GM23338 (cell line): ENCODE results near the gene VPS37C. TPM values are rescaled to one million over a fixed set of nuclear protein-coding genes. Genes with fewer than 3 reads are reported as not detected.
"Not testable (repeated sequence)": the region's sequence is repeated elsewhere in the genome, so short reads cannot be mapped to it uniquely, and the experiment has no call there.

Source experiments
- ATAC-seq: fragments of 200-7000 bp; cut with Tn5 transposase; 3 replicates; pipeline ENCODE4 v1.9.1; 2020
- DNase-seq: peaks from one replicate; pipeline ENCODE4 v3.0.0-alpha.2; 2015; ENCODE audit warnings: low spot score
- H2AFZ ChIP-seq: fragments of 200-600 bp; sonication (generic); 2 replicates; pipeline ENCODE4 v1.8.0; 2016; ENCODE audit warnings: antibody characterized with exemption, mild to moderate bottlenecking, moderate library complexity
- H3F3A ChIP-seq: fragments of 200-600 bp; sonication (generic); replicated peaks from 2 replicates; pipeline ENCODE4 v1.8.0; 2017; ENCODE audit warnings: antibody characterized with exemption, mixed run types, low read depth
- H3K27ac ChIP-seq: fragments of 200-600 bp; sonication (generic); 2 replicates; pipeline ENCODE4 v1.6.1; 2016; ENCODE audit warnings: low read depth
- H3K27me3 ChIP-seq: fragments of 200-600 bp; sonication (generic); 2 replicates; pipeline ENCODE4 v1.8.0; 2016; ENCODE audit warnings: mild to moderate bottlenecking, mixed run types, moderate library complexity; ENCODE audit not compliant: insufficient read depth
- H3K36me3 ChIP-seq: fragments of 200-600 bp; sonication (generic); 2 replicates; pipeline ENCODE4 v1.8.0; 2016; ENCODE audit warnings: mild to moderate bottlenecking; ENCODE audit not compliant: insufficient read depth
- H3K4me1 ChIP-seq: fragments of 200-600 bp; sonication (generic); 2 replicates; pipeline ENCODE4 v1.8.0; 2016; ENCODE audit warnings: mild to moderate bottlenecking, moderate library complexity; ENCODE audit not compliant: insufficient read depth
- H3K4me2 ChIP-seq: fragments of 200-600 bp; sonication (generic); 2 replicates; pipeline ENCODE4 v1.7.1; 2017; ENCODE audit warnings: mixed run types
- H3K4me3 ChIP-seq: fragments of 200-600 bp; sonication (generic); 2 replicates; pipeline ENCODE4 v1.6.1; 2016; ENCODE audit warnings: mixed run types
- H3K79me2 ChIP-seq: fragments of 200-600 bp; sonication (generic); replicated peaks from 2 replicates; pipeline ENCODE4 v1.8.0; 2017; ENCODE audit warnings: mild to moderate bottlenecking; ENCODE audit not compliant: insufficient read depth
- H3K9me2 ChIP-seq: fragments of 200-600 bp; sonication (generic); 2 replicates; pipeline ENCODE4 v1.8.0; 2017; ENCODE audit not compliant: insufficient read depth
- H4K20me1 ChIP-seq: fragments of 200-600 bp; sonication (generic); replicated peaks from 2 replicates; pipeline ENCODE4 v1.8.0; 2017; ENCODE audit warnings: mild to moderate bottlenecking; ENCODE audit not compliant: insufficient read depth
- H3K27ac Mint-ChIP-seq: 2 replicates; pipeline ENCODE4 v1.8.0; 2020; ENCODE audit warnings: inconsistent platforms, mild to moderate bottlenecking, moderate library complexity, mixed read lengths
- H3K27me3 Mint-ChIP-seq: 3 replicates; pipeline ENCODE4 v1.8.0; 2022; ENCODE audit warnings: low read depth, mild to moderate bottlenecking, moderate library complexity, mixed read lengths, inconsistent platforms; ENCODE audit not compliant: insufficient read depth, poor library complexity
- H3K36me3 Mint-ChIP-seq: 3 replicates; pipeline ENCODE4 v1.8.0; 2021; ENCODE audit warnings: low read depth, mild to moderate bottlenecking, inconsistent platforms, moderate library complexity, mixed read lengths
- H3K4me1 Mint-ChIP-seq: 3 replicates; pipeline ENCODE4 v1.8.0; 2020; ENCODE audit warnings: mild to moderate bottlenecking, inconsistent platforms, mixed read lengths
- H3K4me3 Mint-ChIP-seq: 3 replicates; pipeline ENCODE4 v1.8.0; 2021; ENCODE audit warnings: moderate library complexity, mild to moderate bottlenecking, inconsistent platforms, mixed read lengths
- H3K9me3 Mint-ChIP-seq: 3 replicates; pipeline ENCODE4 v1.8.0; 2020; ENCODE audit warnings: moderate library complexity, mild to moderate bottlenecking, inconsistent platforms, mixed read lengths
- EZH2phosphoT487 ChIP-seq: fragments of 200-600 bp; sonication (generic); IDR thresholded peaks from one replicate; pipeline ENCODE4 v1.8.1; 2018; ENCODE audit warnings: antibody characterized with exemption; ENCODE audit not compliant: unreplicated experiment
- NANOG ChIP-seq: IDR thresholded peaks from 2 replicates; pipeline ENCODE4 v1.6.1; 2016; ENCODE audit warnings: antibody characterized with exemption, borderline replicate concordance
- polyA plus RNA-seq: library from polyadenylated mRNA; unstranded; fragments of >200 nt; fragmentation: Nextera tagmentation; extraction: Ambion mirVana; gene quantifications from 2 replicates; pipeline ENCODE4 v1.2.1, GENCODE V29; 2016
- total RNA-seq: library from RNA; depleted of rRNA; stranded (reverse); fragments of >200 nt; shearing (Covaris generic); gene quantifications from 2 replicates; pipeline ENCODE4 v1.2.3, GENCODE V29; 2014
- TF ChIP-seq, protein P1 (sequence below): fragments of 250-450 bp; sonication (Bioruptor Pico); IDR thresholded peaks from 2 replicates; pipeline ENCODE4 v1.5.0; 2020; ENCODE audit warnings: mild to moderate bottlenecking, moderate library complexity
- TF ChIP-seq, protein P2 (sequence below), 2 experiments: fragments of 200-600 bp in 1 of 2; sonication (generic) in 1 of 2; conservative IDR thresholded peaks; 2 replicates each; pipeline versions ENCODE4 v1.5.1 to v1.6.1; 2016 to 2017; ENCODE audit warnings: antibody characterized with exemption in 2 of 2, low read depth in 2 of 2, mild to moderate bottlenecking in 2 of 2, moderate library complexity in 1 of 2

Gene VPS37C
- total and polyA plus RNA-seq, 2 experiments from 2014 or later, result 8.8 to 19.4 TPM

DNA sequence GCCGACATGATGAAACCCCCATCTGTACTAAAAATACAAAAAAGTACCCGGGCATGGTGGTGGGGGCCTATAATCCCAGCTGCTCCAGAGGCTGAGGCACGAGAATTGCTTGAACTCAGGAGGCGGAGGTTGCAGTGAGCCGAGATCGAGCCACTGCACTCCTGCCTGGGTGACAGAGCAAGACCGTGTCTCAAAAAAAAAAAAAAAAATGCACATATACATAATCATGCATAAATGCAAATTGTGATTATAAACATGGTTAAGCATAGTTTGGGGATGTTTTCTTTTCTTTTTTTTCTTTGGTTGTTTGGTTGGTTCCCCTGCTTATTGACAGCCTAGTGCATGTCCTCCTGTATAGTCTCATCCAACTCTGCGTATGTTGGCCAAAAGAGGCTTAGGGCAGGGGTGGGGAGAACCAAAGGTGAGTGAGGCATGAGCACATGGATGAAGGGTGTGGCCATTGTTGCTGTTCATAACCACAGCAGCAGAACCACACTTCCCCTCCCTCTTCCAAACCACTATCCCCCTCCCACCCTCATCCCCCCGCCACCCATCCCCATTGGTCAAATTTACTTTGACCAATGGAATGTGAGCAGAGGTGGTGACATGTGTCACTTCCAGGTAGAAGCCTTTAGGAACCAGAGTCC lies 6.9 kb upstream of the VPS37C start (continued):
- TF ChIP-seq, protein P1, sequence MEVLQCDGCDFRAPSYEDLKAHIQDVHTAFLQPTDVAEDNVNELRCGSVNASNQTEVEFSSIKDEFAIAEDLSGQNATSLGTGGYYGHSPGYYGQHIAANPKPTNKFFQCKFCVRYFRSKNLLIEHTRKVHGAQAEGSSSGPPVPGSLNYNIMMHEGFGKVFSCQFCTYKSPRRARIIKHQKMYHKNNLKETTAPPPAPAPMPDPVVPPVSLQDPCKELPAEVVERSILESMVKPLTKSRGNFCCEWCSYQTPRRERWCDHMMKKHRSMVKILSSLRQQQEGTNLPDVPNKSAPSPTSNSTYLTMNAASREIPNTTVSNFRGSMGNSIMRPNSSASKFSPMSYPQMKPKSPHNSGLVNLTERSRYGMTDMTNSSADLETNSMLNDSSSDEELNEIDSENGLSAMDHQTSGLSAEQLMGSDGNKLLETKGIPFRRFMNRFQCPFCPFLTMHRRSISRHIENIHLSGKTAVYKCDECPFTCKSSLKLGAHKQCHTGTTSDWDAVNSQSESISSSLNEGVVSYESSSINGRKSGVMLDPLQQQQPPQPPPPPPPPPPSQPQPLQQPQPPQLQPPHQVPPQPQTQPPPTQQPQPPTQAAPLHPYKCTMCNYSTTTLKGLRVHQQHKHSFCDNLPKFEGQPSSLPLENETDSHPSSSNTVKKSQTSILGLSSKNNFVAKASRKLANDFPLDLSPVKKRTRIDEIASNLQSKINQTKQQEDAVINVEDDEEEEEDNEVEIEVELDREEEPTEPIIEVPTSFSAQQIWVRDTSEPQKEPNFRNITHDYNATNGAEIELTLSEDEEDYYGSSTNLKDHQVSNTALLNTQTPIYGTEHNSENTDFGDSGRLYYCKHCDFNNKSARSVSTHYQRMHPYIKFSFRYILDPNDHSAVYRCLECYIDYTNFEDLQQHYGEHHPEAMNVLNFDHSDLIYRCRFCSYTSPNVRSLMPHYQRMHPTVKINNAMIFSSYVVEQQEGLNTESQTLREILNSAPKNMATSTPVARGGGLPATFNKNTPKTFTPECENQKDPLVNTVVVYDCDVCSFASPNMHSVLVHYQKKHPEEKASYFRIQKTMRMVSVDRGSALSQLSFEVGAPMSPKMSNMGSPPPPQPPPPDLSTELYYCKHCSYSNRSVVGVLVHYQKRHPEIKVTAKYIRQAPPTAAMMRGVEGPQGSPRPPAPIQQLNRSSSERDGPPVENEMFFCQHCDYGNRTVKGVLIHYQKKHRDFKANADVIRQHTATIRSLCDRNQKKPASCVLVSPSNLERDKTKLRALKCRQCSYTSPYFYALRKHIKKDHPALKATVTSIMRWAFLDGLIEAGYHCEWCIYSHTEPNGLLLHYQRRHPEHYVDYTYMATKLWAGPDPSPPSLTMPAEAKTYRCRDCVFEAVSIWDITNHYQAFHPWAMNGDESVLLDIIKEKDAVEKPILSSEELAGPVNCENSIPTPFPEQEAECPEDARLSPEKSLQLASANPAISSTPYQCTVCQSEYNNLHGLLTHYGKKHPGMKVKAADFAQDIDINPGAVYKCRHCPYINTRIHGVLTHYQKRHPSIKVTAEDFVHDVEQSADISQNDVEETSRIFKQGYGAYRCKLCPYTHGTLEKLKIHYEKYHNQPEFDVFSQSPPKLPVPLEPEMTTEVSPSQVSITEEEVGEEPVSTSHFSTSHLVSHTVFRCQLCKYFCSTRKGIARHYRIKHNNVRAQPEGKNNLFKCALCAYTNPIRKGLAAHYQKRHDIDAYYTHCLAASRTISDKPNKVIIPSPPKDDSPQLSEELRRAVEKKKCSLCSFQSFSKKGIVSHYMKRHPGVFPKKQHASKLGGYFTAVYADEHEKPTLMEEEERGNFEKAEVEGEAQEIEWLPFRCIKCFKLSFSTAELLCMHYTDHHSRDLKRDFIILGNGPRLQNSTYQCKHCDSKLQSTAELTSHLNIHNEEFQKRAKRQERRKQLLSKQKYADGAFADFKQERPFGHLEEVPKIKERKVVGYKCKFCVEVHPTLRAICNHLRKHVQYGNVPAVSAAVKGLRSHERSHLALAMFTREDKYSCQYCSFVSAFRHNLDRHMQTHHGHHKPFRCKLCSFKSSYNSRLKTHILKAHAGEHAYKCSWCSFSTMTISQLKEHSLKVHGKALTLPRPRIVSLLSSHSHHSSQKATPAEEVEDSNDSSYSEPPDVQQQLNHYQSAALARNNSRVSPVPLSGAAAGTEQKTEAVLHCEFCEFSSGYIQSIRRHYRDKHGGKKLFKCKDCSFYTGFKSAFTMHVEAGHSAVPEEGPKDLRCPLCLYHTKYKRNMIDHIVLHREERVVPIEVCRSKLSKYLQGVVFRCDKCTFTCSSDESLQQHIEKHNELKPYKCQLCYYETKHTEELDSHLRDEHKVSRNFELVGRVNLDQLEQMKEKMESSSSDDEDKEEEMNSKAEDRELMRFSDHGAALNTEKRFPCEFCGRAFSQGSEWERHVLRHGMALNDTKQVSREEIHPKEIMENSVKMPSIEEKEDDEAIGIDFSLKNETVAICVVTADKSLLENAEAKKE (CRISPR knock-in tag), result no peak
- TF ChIP-seq, protein P2, sequence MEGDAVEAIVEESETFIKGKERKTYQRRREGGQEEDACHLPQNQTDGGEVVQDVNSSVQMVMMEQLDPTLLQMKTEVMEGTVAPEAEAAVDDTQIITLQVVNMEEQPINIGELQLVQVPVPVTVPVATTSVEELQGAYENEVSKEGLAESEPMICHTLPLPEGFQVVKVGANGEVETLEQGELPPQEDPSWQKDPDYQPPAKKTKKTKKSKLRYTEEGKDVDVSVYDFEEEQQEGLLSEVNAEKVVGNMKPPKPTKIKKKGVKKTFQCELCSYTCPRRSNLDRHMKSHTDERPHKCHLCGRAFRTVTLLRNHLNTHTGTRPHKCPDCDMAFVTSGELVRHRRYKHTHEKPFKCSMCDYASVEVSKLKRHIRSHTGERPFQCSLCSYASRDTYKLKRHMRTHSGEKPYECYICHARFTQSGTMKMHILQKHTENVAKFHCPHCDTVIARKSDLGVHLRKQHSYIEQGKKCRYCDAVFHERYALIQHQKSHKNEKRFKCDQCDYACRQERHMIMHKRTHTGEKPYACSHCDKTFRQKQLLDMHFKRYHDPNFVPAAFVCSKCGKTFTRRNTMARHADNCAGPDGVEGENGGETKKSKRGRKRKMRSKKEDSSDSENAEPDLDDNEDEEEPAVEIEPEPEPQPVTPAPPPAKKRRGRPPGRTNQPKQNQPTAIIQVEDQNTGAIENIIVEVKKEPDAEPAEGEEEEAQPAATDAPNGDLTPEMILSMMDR (conservative IDR thresholded peaks at IDR 0.05; ENCODE audit: low read depth in 2 of 2), result no peak
- TF ChIP-seq NANOG (no peak), EZH2phosphoT487 (no peak)

DNA sequence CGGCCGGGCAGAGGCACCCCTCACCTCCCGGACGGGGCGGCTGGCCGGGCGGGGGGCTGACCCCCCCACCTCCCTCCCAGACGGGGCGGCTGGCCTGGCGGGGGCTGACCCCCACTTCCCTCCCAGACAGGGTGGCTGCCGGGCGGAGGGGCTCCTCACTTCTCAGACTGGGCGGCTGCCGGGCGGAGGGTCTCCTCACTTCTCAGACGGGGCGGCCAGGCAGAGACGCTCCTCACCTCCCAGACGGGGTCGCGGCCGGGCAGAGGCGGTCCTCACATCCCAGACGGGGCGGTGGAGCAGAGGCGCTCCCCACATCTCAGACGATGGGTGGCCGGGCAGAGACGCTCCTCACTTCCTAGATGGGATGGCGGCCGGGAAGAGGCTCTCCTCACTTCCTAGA lies 5.1 kb upstream of the VPS37C start:
- H3K4me1 ChIP-seq, H3K27me3 ChIP-seq, H3K36me3 Mint-ChIP-seq, H3K9me2 ChIP-seq, H3K4me2 ChIP-seq, H4K20me1 ChIP-seq, H3K79me2 ChIP-seq, H3K27me3 Mint-ChIP-seq, H3K4me3 ChIP-seq, H3K4me1 Mint-ChIP-seq, H3K27ac ChIP-seq, H3K4me3 Mint-ChIP-seq, H3K9me3 Mint-ChIP-seq, H3K27ac Mint-ChIP-seq, DNase-seq, H3K36me3 ChIP-seq, H3F3A ChIP-seq, ATAC-seq, H2AFZ ChIP-seq: not testable (repeated sequence)

DNA sequence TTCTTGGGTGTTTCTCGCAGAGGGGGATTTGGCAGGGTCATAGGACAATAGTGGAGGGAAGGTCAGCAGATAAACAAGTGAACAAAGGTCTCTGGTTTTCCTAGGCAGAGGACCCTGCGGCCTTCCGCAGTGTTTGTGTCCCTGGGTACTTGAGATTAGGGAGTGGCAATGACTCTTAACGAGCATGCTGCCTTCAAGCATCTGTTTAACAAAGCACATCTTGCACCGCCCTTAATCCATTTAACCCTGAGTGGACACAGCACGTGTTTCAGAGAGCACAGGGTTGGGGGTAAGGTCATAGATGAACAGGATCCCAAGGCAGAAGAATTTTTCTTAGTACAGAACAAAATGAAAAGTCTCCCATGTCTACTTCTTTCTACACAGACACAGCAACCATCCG lies 4.6 kb upstream of the VPS37C start:
- H3K36me3 ChIP-seq, DNase-seq, H3K79me2 ChIP-seq, H3F3A ChIP-seq, H3K4me3 Mint-ChIP-seq, H3K9me2 ChIP-seq, H3K9me3 Mint-ChIP-seq, H3K36me3 Mint-ChIP-seq, H2AFZ ChIP-seq, H3K27ac ChIP-seq, H4K20me1 ChIP-seq, H3K27ac Mint-ChIP-seq, H3K4me2 ChIP-seq, H3K27me3 ChIP-seq, H3K4me1 ChIP-seq, H3K27me3 Mint-ChIP-seq, ATAC-seq, H3K4me3 ChIP-seq, H3K4me1 Mint-ChIP-seq: not testable (repeated sequence)
